HepG2 (cell line): ENCODE measurements around the gene PACS1. TPM values are rescaled to one million over a fixed set of nuclear protein-coding genes. Genes with fewer than 3 reads are reported as not detected.

ENCODE experiments used
- TSC22D2 ChIP-seq: sonication (generic); formaldehyde crosslinking; IDR thresholded peaks from 2 replicates; pipeline ENCODE4 v1.5.1; 2020; ENCODE audit warnings: missing genetic modification reagents, mild to moderate bottlenecking, borderline replicate concordance
- ZNF34 ChIP-seq: sonication (generic); formaldehyde crosslinking; IDR thresholded peaks from 2 replicates; pipeline ENCODE4 v1.4.0; 2020; ENCODE audit warnings: mild to moderate bottlenecking, missing genetic modification reagents, borderline replicate concordance
- ZNF761 ChIP-seq: sonication (generic); formaldehyde crosslinking; conservative IDR thresholded peaks from 2 replicates; pipeline ENCODE4 v1.4.0; 2020; ENCODE audit warnings: mild to moderate bottlenecking, missing genetic modification reagents
- ZNF879 ChIP-seq: sonication (generic); formaldehyde crosslinking; IDR thresholded peaks from 2 replicates; pipeline ENCODE4 v1.8.1; 2023; ENCODE audit warnings: missing genetic modification reagents
- polyA plus RNA-seq, 8 experiments: library from polyadenylated mRNA; depleted of rRNA in 3 of 8; stranded (reverse) in 7 of 8; unstranded in 1 of 8; fragments of >200 nt; fragmentation: Illumina TruSeq in 4 of 8; extraction: Trizol in 4 of 8; gene quantifications; 2 replicates each; pipeline versions ENCODE4 v1.2.1 to v1.2.3, GENCODE V29; 2011 to 2016; ENCODE audit warnings: low read depth in 4 of 8, missing spikeins in 1 of 8, mixed read lengths in 1 of 8; ENCODE audit not compliant: insufficient read depth in 1 of 8
- total RNA-seq, 5 experiments: library from RNA; depleted of rRNA; stranded (reverse); fragments of >200 nt; fragmentation: Illumina TruSeq; extraction: Trizol; gene quantifications; 2 replicates each; pipeline ENCODE4 v1.2.3, GENCODE V29; 2016; ENCODE audit warnings: low read depth in 1 of 5
- TF ChIP-seq, protein P1 (sequence below): sonication (generic); formaldehyde crosslinking; IDR thresholded peaks from 2 replicates; pipeline ENCODE4 v1.4.0; 2020; ENCODE audit warnings: mild to moderate bottlenecking, missing genetic modification reagents

Gene PACS1
- total and polyA plus RNA-seq, 2 of the 13 experiments (the other 11 are each of a cell fraction or from before 2014, with no cell fraction given), result 7.6 to 8.6 TPM

DNA sequence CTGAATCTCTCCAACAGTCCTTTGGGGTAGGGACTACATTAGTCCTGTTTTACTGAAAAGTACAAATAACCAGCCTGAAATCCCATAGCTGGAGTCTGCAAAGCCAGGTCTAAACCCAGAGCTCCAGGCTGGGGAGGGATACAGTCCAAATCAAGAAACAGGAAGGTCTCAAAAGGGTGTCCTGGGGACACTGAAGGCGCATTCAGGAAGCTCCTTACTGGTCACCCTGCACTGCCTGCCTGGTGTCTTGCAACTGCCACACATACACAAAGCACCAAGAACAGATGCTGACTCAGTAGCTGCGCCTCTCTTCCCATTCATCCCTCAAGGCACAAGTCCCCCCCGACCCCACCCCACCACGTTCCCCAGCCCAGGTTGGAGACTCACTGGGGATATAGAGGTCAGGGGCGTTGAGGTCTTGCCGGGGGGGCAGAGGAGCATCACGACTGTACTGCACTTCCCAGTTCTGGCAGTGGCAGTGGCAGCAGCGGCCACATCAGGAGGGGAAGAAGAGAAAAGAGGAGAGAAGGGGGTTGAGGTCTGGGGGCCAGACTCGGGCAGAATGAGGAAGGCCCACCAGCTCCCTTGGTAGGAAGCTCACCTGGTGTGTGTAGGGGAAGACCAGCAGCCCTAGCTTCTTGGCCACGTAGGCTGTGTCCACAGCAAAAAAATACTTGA, 217.3 kb downstream of the PACS1 start (continued):
- TF ChIP-seq, protein P1, sequence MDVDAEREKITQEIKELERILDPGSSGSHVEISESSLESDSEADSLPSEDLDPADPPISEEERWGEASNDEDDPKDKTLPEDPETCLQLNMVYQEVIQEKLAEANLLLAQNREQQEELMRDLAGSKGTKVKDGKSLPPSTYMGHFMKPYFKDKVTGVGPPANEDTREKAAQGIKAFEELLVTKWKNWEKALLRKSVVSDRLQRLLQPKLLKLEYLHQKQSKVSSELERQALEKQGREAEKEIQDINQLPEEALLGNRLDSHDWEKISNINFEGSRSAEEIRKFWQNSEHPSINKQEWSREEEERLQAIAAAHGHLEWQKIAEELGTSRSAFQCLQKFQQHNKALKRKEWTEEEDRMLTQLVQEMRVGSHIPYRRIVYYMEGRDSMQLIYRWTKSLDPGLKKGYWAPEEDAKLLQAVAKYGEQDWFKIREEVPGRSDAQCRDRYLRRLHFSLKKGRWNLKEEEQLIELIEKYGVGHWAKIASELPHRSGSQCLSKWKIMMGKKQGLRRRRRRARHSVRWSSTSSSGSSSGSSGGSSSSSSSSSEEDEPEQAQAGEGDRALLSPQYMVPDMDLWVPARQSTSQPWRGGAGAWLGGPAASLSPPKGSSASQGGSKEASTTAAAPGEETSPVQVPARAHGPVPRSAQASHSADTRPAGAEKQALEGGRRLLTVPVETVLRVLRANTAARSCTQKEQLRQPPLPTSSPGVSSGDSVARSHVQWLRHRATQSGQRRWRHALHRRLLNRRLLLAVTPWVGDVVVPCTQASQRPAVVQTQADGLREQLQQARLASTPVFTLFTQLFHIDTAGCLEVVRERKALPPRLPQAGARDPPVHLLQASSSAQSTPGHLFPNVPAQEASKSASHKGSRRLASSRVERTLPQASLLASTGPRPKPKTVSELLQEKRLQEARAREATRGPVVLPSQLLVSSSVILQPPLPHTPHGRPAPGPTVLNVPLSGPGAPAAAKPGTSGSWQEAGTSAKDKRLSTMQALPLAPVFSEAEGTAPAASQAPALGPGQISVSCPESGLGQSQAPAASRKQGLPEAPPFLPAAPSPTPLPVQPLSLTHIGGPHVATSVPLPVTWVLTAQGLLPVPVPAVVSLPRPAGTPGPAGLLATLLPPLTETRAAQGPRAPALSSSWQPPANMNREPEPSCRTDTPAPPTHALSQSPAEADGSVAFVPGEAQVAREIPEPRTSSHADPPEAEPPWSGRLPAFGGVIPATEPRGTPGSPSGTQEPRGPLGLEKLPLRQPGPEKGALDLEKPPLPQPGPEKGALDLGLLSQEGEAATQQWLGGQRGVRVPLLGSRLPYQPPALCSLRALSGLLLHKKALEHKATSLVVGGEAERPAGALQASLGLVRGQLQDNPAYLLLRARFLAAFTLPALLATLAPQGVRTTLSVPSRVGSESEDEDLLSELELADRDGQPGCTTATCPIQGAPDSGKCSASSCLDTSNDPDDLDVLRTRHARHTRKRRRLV (CRISPR knock-in tag), result no peak
- TF ChIP-seq ZNF34 (CRISPR knock-in tag) (no peak), TSC22D2 (no peak), ZNF879 (no peak), ZNF761 (CRISPR knock-in tag) (no peak)
